ENCODE measurements around the gene BZW1.

BZW1 gene

GRCh38 chr2:200856806-200857205 is 45.1 kb downstream of the BZW1 start:
- WGBS (ENCODE audit: insufficient coverage): 97% methylated on average over 7 of the region's 8 CpGs
- H3K27ac ChIP-seq (ENCODE audit: insufficient read depth in 1 of 2, low read depth in 1 of 2, low read length in 2 of 2, poor library complexity in 1 of 2, severe bottlenecking in 2 of 2): no peak overlapping the region
- peaks cover 32 to 94% (median 64%) of the 10 kb centered on the region in 4 experiments for H3K36me3 ChIP-seq (ENCODE audit: control insufficient read depth in 4 of 4, insufficient read depth in 4 of 4, low read length in 3 of 4)
- peaks cover 9 to 27% (median 12%) of the 10 kb centered on the region in 4 experiments for H3K4me1 ChIP-seq (ENCODE audit: control extremely low read depth in 1 of 4, control insufficient read depth in 4 of 4, insufficient read depth in 4 of 4, low read length in 3 of 4)
- POLR2A ChIA-PET: interaction anchor here (1.2 kb wide), 1 partner anchor 13 kb away, joined by 3 read pairs; no protein-coding TSS in a partner anchor
- H3K4me3 ChIP-seq (ENCODE audit: control insufficient read depth in 1 of 7, extremely low read depth in 1 of 7, insufficient read depth in 4 of 7, low read depth in 2 of 7, low read length in 6 of 7): no peak overlapping the region
- DNase-seq: no peak
- no peaks in the 10 kb centered on the region for H3K27me3 ChIP-seq (replicated peaks in 2 of 5; ENCODE audit: control insufficient read depth in 4 of 5, insufficient read depth in 5 of 5, low read length in 4 of 5)
- CTCF ChIA-PET: interaction anchor here (1.3 to 1.5 kb wide), 2 partner anchors 28 to 42 kb away, joined by 3 to 4 read pairs; no protein-coding TSS in a partner anchor
- H3K9me3 ChIP-seq (ENCODE audit: control extremely low read depth in 1 of 5, control insufficient read depth in 4 of 5, insufficient read depth in 2 of 5, low read depth in 1 of 5, low read length in 4 of 5): no peaks in the 10 kb centered on the region

GRCh38 chr2:200860092-200860795 is 48.5 kb downstream of the BZW1 start:
- no peaks in the 10 kb centered on the region for H3K27me3 ChIP-seq (replicated peaks in 2 of 5; ENCODE audit: control insufficient read depth in 4 of 5, insufficient read depth in 5 of 5, low read length in 4 of 5)
- peaks cover 12 to 38% (median 18%) of the 10 kb centered on the region in 4 experiments for H3K4me1 ChIP-seq (ENCODE audit: control extremely low read depth in 1 of 4, control insufficient read depth in 4 of 4, insufficient read depth in 4 of 4, low read length in 3 of 4)
- peak overlapping the region in 3 of 7 experiments; percentile 38 to 100 (median 99) for H3K4me3 ChIP-seq (ENCODE audit: control insufficient read depth in 1 of 7, extremely low read depth in 1 of 7, insufficient read depth in 4 of 7, low read depth in 2 of 7, low read length in 6 of 7)
- CTCF ChIA-PET: interaction anchor here (0.7 to 2.7 kb wide), 3 partner anchors 11 to 32 kb away, joined by 3 to 9 read pairs (median 4); no protein-coding TSS in a partner anchor
- WGBS (ENCODE audit: insufficient coverage): 69% methylated on average over 7 of the region's 12 CpGs
- H3K9me3 ChIP-seq (ENCODE audit: control extremely low read depth in 1 of 5, control insufficient read depth in 4 of 5, insufficient read depth in 2 of 5, low read depth in 1 of 5, low read length in 4 of 5): no peaks in the 10 kb centered on the region
- H3K36me3 ChIP-seq (ENCODE audit: control insufficient read depth in 4 of 4, insufficient read depth in 4 of 4, low read length in 3 of 4): peaks cover 16 to 63% (median 41%) of the 10 kb centered on the region in 4 experiments
- DNase-seq: peak in 1 of 3 donors; percentile 48
- peak overlapping the region in 1 of 2 experiments; percentile 100 for H3K27ac ChIP-seq (ENCODE audit: insufficient read depth in 1 of 2, low read depth in 1 of 2, low read length in 2 of 2, poor library complexity in 1 of 2, severe bottlenecking in 2 of 2)
- POLR2A ChIA-PET: no interaction called here

GRCh38 chr2:200861617-200862155 is 50.0 kb downstream of the BZW1 start:
- no peak for DNase-seq
- POLR2A ChIA-PET: no interaction called here
- Histone ChIP-seq H3K27me3 (replicated peaks in 2 of 5; ENCODE audit: control insufficient read depth in 4 of 5, insufficient read depth in 5 of 5, low read length in 4 of 5) (no peaks in the 10 kb centered on the region), H3K27ac (ENCODE audit: insufficient read depth in 1 of 2, low read depth in 1 of 2, low read length in 2 of 2, poor library complexity in 1 of 2, severe bottlenecking in 2 of 2) (peak overlapping the region in 1 of 2 experiments; percentile 100), H3K9me3 (ENCODE audit: control extremely low read depth in 1 of 5, control insufficient read depth in 4 of 5, insufficient read depth in 2 of 5, low read depth in 1 of 5, low read length in 4 of 5) (no peaks in the 10 kb centered on the region), H3K4me1 (ENCODE audit: control extremely low read depth in 1 of 4, control insufficient read depth in 4 of 4, insufficient read depth in 4 of 4, low read length in 3 of 4) (peaks cover 12 to 44% (median 20%) of the 10 kb centered on the region in 4 experiments), H3K36me3 (ENCODE audit: control insufficient read depth in 4 of 4, insufficient read depth in 4 of 4, low read length in 3 of 4) (peaks cover 16 to 54% (median 30%) of the 10 kb centered on the region in 4 experiments), H3K4me3 (ENCODE audit: control insufficient read depth in 1 of 7, extremely low read depth in 1 of 7, insufficient read depth in 4 of 7, low read depth in 2 of 7, low read length in 6 of 7) (peak overlapping the region in 6 of 7 experiments; percentile 80 to 100 (median 99))
- CTCF ChIA-PET: no interaction called here
- WGBS (ENCODE audit: insufficient coverage): 9% methylated on average over 4 of the region's 4 CpGs

- Histone ChIP-seq H3K27ac (ENCODE audit: insufficient read depth in 1 of 2, low read depth in 1 of 2, low read length in 2 of 2, poor library complexity in 1 of 2, severe bottlenecking in 2 of 2) (peak overlapping the region; percentile 99 to 100), H3K4me1 (ENCODE audit: control extremely low read depth in 1 of 4, control insufficient read depth in 4 of 4, insufficient read depth in 4 of 4, low read length in 3 of 4) (peaks cover 16 to 53% (median 27%) of the 10 kb centered on the region in 4 experiments), H3K4me3 (ENCODE audit: control insufficient read depth in 1 of 7, extremely low read depth in 1 of 7, insufficient read depth in 4 of 7, low read depth in 2 of 7, low read length in 6 of 7) (peak overlapping the region in 6 of 7 experiments; percentile 80 to 100 (median 99)), H3K9me3 (ENCODE audit: control extremely low read depth in 1 of 5, control insufficient read depth in 4 of 5, insufficient read depth in 2 of 5, low read depth in 1 of 5, low read length in 4 of 5) (no peaks in the 10 kb centered on the region), H3K36me3 (ENCODE audit: control insufficient read depth in 4 of 4, insufficient read depth in 4 of 4, low read length in 3 of 4) (peaks cover 13 to 45% (median 23%) of the 10 kb centered on the region in 4 experiments), H3K27me3 (replicated peaks in 2 of 5; ENCODE audit: control insufficient read depth in 4 of 5, insufficient read depth in 5 of 5, low read length in 4 of 5) (no peaks in the 10 kb centered on the region)
- peak; percentile 59 to 84 (median 74) for DNase-seq
- POLR2A ChIA-PET: interaction anchor here (1.0 kb wide), 1 partner anchor 26 kb away, joined by 3 read pairs; the partner anchor contains the start of genes NIF3L1 and PPIL3
- 0% methylated on average over 10 of the region's 13 CpGs for WGBS (ENCODE audit: insufficient coverage)
- CTCF ChIA-PET: no interaction called here
Measured at GRCh38 chr2:200862532-200863000, 50.9 kb downstream of the BZW1 start.

GRCh38 chr2:200863782-200864175 is 52.1 kb downstream of the BZW1 start:
- no peaks in the 10 kb centered on the region for H3K9me3 ChIP-seq (ENCODE audit: control extremely low read depth in 1 of 5, control insufficient read depth in 4 of 5, insufficient read depth in 2 of 5, low read depth in 1 of 5, low read length in 4 of 5)
- WGBS (ENCODE audit: insufficient coverage): under 1% methylated on average over 18 of the region's 19 CpGs
- H3K36me3 ChIP-seq (ENCODE audit: control insufficient read depth in 4 of 4, insufficient read depth in 4 of 4, low read length in 3 of 4): peaks cover 8 to 33% (median 13%) of the 10 kb centered on the region in 4 experiments
- ChIA-PET CTCF (interaction anchor here (0.6 to 2.1 kb wide), 6 partner anchors 13 to 39 kb away, joined by 3 to 6 read pairs (median 5); partner anchors contain the start of genes NIF3L1 and PPIL3), POLR2A (interaction anchor here (0.6 to 1.8 kb wide), 7 partner anchors 10 to 52 kb away, joined by 3 to 19 read pairs (median 4); partner anchors contain the start of genes BZW1, NIF3L1 and PPIL3)
- peaks cover 16 to 53% (median 28%) of the 10 kb centered on the region in 4 experiments for H3K4me1 ChIP-seq (ENCODE audit: control extremely low read depth in 1 of 4, control insufficient read depth in 4 of 4, insufficient read depth in 4 of 4, low read length in 3 of 4)
- no peaks in the 10 kb centered on the region for H3K27me3 ChIP-seq (replicated peaks in 2 of 5; ENCODE audit: control insufficient read depth in 4 of 5, insufficient read depth in 5 of 5, low read length in 4 of 5)
- peak overlapping the region; percentile 99 to 100 for H3K27ac ChIP-seq (ENCODE audit: insufficient read depth in 1 of 2, low read depth in 1 of 2, low read length in 2 of 2, poor library complexity in 1 of 2, severe bottlenecking in 2 of 2)
- peak in 1 of 3 donors; percentile 45 for DNase-seq
- H3K4me3 ChIP-seq (ENCODE audit: control insufficient read depth in 1 of 7, extremely low read depth in 1 of 7, insufficient read depth in 4 of 7, low read depth in 2 of 7, low read length in 6 of 7): peak overlapping the region; percentile 80 to 100 (median 99)

GRCh38 chr2:200864176-200865034 is 52.7 kb downstream of the BZW1 start, which contains the start of gene CLK1:
Gene CLK1, minus strand, starts transcription at chr2:200864658. Its CDS starts 2,796 bp downstream, at chr2:200861862.
- CTCF ChIA-PET: interaction anchor here (0.6 to 2.1 kb wide), 6 partner anchors 12 to 39 kb away, joined by 3 to 6 read pairs (median 5); partner anchors contain the start of genes NIF3L1 and PPIL3
- POLR2A ChIA-PET: interaction anchor here (0.6 to 1.8 kb wide), 9 partner anchors 10 to 53 kb away, joined by 3 to 19 read pairs (median 4); partner anchors contain the start of genes BZW1, NIF3L1 and PPIL3

More at GRCh38 chr2:200864176-200865034, 52.7 kb downstream of the BZW1 start, which contains the start of gene CLK1:
- H3K4me3 ChIP-seq (ENCODE audit: control insufficient read depth in 1 of 7, extremely low read depth in 1 of 7, insufficient read depth in 4 of 7, low read depth in 2 of 7, low read length in 6 of 7): peak within 1 kb of the TSS; percentile 80 to 100 (median 99)
- 3% methylated on average over 65 of the region's 89 CpGs for WGBS (ENCODE audit: insufficient coverage)
- DNase-seq: peak; percentile 95 to 97 (median 96)
- peaks cover 3 to 27% (median 8%) of the 10 kb centered on the region in 4 experiments for H3K36me3 ChIP-seq (ENCODE audit: control insufficient read depth in 4 of 4, insufficient read depth in 4 of 4, low read length in 3 of 4)
- H3K4me1 ChIP-seq (ENCODE audit: control extremely low read depth in 1 of 4, control insufficient read depth in 4 of 4, insufficient read depth in 4 of 4, low read length in 3 of 4): peaks cover 16 to 49% (median 31%) of the 10 kb centered on the region in 4 experiments
- H3K27ac ChIP-seq (ENCODE audit: insufficient read depth in 1 of 2, low read depth in 1 of 2, low read length in 2 of 2, poor library complexity in 1 of 2, severe bottlenecking in 2 of 2): peak within 1 kb of the TSS; percentile 99 to 100
- no peaks in the 10 kb centered on the region for H3K9me3 ChIP-seq (ENCODE audit: control extremely low read depth in 1 of 5, control insufficient read depth in 4 of 5, insufficient read depth in 2 of 5, low read depth in 1 of 5, low read length in 4 of 5)
- no peaks in the 10 kb centered on the region for H3K27me3 ChIP-seq (replicated peaks in 2 of 5; ENCODE audit: control insufficient read depth in 4 of 5, insufficient read depth in 5 of 5, low read length in 4 of 5)
